SU-DHL-6 (cell line): ENCODE measurements around the gene UTP11.
"Not testable (repeated sequence)": the region's sequence is repeated elsewhere in the genome, so short reads cannot be mapped to it uniquely, and the experiment has no call there.

Experiments used
- EZH2phosphoT487 ChIP-seq: fragments of 200-600 bp; sonication (generic), shearing (Covaris generic); conservative IDR thresholded peaks from 2 replicates; pipeline ENCODE4 v1.6.1; 2018; ENCODE audit warnings: mild to moderate bottlenecking, antibody characterized with exemption, low read length, moderate library complexity, mixed read lengths
- TF ChIP-seq, protein P1 (sequence below): fragments of 200-600 bp; sonication (generic); IDR thresholded peaks from one replicate; pipeline ENCODE4 v1.5.1; 2017; ENCODE audit warnings: antibody characterized with exemption, mild to moderate bottlenecking, low read length, moderate library complexity; ENCODE audit not compliant: insufficient read depth, poor library complexity, severe bottlenecking

DNA sequence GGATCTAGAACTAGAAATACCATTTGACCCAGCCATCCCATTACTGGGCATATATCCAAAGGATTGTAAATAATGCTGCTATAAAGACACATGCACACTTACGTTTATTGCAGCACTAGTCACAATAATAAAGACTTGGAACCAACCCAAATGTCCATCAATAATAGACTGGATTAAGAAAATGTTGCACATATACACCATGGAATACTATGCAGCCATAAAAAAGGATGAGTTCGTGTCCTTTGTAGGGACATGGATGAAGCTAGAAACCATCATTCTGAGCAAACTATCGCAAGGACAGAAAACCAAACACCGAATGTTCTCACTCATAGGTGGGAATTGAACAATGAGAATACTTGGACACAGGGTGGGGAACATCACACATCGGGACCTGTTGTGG, 38.9 kb upstream of the UTP11 start:
- TF ChIP-seq, protein P1, sequence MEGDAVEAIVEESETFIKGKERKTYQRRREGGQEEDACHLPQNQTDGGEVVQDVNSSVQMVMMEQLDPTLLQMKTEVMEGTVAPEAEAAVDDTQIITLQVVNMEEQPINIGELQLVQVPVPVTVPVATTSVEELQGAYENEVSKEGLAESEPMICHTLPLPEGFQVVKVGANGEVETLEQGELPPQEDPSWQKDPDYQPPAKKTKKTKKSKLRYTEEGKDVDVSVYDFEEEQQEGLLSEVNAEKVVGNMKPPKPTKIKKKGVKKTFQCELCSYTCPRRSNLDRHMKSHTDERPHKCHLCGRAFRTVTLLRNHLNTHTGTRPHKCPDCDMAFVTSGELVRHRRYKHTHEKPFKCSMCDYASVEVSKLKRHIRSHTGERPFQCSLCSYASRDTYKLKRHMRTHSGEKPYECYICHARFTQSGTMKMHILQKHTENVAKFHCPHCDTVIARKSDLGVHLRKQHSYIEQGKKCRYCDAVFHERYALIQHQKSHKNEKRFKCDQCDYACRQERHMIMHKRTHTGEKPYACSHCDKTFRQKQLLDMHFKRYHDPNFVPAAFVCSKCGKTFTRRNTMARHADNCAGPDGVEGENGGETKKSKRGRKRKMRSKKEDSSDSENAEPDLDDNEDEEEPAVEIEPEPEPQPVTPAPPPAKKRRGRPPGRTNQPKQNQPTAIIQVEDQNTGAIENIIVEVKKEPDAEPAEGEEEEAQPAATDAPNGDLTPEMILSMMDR, result not testable (repeated sequence)
- TF ChIP-seq EZH2phosphoT487, result not testable (repeated sequence)
